ENCODE data around the gene LARP6.

DNA sequence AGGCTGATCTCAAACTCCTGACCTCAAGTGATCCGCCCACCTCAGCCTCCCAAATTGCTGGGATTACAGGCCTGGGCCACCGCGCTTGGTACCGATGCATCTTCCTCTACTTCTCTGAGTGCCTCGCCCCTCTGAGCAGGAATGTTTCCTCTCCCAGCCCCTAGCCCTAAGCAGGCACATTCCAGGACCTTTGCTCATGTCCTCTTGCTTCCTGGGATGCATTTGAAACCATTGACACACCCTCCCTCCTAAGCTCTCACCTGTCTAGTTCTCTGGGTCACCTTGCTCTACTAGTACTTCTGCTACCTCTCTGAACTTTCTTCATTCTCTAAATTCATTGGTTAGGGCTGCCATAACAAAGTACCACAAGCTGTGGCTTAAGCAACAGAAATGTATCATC lies 72.7 kb downstream of the LARP6 start:
- TF ChIP-seq, protein P1, sequence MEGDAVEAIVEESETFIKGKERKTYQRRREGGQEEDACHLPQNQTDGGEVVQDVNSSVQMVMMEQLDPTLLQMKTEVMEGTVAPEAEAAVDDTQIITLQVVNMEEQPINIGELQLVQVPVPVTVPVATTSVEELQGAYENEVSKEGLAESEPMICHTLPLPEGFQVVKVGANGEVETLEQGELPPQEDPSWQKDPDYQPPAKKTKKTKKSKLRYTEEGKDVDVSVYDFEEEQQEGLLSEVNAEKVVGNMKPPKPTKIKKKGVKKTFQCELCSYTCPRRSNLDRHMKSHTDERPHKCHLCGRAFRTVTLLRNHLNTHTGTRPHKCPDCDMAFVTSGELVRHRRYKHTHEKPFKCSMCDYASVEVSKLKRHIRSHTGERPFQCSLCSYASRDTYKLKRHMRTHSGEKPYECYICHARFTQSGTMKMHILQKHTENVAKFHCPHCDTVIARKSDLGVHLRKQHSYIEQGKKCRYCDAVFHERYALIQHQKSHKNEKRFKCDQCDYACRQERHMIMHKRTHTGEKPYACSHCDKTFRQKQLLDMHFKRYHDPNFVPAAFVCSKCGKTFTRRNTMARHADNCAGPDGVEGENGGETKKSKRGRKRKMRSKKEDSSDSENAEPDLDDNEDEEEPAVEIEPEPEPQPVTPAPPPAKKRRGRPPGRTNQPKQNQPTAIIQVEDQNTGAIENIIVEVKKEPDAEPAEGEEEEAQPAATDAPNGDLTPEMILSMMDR (conservative IDR thresholded peaks at IDR 0.05; ENCODE audit: low read depth, low read length), result no peak
- TF ChIP-seq, protein P2, sequence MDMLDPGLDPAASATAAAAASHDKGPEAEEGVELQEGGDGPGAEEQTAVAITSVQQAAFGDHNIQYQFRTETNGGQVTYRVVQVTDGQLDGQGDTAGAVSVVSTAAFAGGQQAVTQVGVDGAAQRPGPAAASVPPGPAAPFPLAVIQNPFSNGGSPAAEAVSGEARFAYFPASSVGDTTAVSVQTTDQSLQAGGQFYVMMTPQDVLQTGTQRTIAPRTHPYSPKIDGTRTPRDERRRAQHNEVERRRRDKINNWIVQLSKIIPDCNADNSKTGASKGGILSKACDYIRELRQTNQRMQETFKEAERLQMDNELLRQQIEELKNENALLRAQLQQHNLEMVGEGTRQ (IDR thresholded peaks at IDR 0.05; ENCODE audit: low read depth, low read length), result no peak
- TF ChIP-seq MXI1 (IDR thresholded peaks at IDR 0.05; ENCODE audit: borderline replicate concordance, low read depth, low read length) (no peak), CEBPB (IDR thresholded peaks at IDR 0.05; ENCODE audit: low read depth, low read length) (no peak), RAD21 (IDR thresholded peaks at IDR 0.05; ENCODE audit: low read length) (no peak), POLR2A (IDR thresholded peaks at IDR 0.05; ENCODE audit: low read depth, low read length) (no peak), RFX5 (IDR thresholded peaks at IDR 0.05; ENCODE audit: low read depth, low read length) (no peak)

Measured in IMR-90 (cell line).